NCI-H82 treated with DMSO at 0.1 percent for 48 hours (cell line): ENCODE results near the gene GSAP.
"Not testable (repeated sequence)": the region's sequence is repeated elsewhere in the genome, so short reads cannot be mapped to it uniquely, and the experiment has no call there.

Experiments used
- DNase-seq: peaks from one replicate; lab custom pipeline; 2025; ENCODE audit not compliant: unreplicated experiment; lab: John Stamatoyannopoulos, UW

Gene GSAP

DNA sequence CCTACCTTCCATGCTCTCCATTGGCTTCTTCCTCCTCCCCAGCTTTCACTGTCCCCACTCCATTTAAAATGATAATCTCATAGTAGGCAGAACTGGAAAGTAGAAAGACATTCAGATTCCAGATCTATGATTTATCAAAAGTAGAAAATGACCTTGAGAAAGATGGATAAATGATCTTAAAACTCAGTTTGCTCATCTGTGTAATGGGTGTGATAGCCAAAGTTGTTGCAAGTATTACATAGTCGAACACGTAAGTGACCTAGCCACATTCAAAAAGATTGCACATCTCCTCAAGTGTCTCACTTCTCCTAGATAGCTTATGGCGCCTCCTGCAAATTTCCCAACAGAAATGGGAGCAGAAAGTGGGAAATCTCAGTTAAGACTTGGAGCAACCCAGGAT, 126.8 kb downstream of the GSAP start:
- no peak for DNase-seq

- no peak for DNase-seq
Measured at GRCh38 chr7:77288676-77289320, 127.4 kb downstream of the GSAP start.

DNA sequence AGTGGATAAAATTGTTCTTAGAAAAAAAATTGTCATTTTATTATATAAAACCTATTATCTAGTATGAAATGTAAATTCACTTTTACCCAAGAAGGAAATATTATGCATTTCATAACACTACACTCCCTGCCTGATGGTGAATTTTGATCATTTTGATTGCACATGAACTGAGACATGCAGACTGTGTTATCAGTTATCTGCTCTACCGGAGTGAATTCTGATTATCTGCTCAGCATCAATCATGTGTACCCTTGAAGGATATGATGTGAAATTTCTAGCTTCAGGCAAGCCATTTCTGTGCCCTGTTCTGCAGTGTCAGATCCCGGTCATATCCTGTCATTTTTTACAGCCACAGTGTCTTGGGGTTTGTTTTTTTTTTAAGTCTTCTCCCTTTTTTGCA, 131.5 kb downstream of the GSAP start:
- DNase-seq: no peak

- no peak for DNase-seq
Measured at GRCh38 chr7:77284005-77284404, 132.1 kb downstream of the GSAP start.

- DNase-seq: no peak
Measured at GRCh38 chr7:77282897-77283296, 133.3 kb downstream of the GSAP start.

DNA sequence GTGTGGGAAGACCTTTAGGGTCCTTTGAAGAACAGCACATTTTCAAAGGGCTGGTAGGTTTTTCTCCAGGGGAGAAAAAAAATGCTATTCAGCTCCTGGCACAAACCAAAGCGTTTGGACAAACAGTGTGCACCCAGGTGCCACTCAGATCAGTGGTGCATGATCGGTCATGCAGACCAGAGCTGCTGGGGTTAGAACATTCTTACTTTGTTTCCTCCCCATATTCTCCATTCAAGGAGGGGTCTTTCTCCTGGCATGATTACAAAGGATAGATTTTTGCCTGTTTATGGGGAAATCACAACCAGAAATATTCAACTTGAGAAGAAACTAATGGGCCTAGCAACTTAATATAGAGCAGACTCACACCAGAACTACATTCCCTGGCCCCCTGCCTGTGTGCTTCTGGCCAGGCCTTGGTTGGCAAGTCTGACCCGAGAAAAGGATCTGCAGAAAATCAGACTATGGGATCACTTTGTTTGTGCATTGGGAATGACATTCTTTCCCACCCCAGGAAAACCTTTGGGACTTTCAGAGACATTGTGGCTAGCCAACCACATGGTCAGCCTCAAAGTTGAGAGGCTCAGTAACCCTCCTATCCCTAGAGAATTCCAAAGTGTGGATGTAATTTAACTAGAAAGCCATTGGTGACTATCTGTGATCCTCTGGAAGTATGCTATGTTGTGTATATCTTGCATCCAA, 134.2 kb downstream of the GSAP start:
- DNase-seq: no peak

- no peak for DNase-seq
Measured at GRCh38 chr7:77276120-77276519, 140.0 kb downstream of the GSAP start.

DNA sequence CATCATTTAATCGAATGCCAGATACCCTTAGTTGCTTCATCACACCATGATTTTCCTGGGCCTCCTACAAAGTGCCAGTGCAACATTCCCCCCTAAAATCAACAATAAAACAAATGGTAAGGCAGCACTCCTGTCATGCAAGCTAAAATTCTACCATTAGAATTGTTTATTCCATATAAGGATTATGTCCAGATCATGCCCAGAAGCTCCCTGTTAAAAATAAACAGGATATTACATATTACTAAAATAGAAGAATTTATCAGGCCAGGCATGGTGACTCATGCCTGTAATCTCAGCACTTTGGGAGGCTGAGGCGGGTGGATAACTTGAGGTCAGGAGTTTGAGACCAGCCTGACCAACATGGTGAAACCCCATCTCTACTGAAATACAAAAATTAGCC, 140.5 kb downstream of the GSAP start:
- not testable (repeated sequence) for DNase-seq

DNA sequence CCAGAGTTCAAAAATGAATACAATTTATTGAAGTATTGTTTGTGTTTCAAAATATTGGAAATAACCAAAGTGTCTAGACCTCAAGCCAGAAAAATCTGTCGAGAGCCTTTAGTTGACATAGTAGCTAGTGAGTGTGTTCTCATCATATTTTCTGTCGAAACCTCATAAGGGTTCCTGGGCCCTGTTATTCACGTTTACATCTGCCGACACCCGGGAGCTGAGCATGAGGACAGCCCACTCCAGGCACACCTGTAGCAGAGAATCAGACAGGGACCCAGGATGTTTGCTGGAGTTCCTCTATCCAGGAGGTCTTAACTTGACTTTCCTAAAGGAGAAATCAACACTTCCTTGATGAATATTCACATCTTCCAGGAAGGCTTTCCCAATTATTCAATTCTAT, 144.4 kb downstream of the GSAP start:
- no peak for DNase-seq

DNA sequence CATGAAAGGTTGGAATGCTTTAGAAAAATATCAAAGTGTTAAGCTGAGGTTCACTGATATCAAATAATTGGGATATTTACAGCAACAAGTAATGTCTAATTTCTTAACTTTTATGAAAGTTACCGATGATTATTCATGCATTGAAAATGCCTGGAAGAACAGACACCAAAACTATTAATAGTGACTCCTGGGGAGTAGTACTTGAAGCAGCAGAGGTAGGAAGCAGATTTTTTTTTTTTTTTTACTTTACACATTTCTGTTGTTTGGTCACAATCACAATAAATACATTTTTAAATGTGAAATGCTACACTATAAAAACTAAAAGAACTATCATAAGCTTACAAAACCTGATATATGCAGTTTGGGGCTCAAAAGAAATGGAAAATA, 146.1 kb downstream of the GSAP start:
- no peak for DNase-seq

GRCh38 chr7:77269360-77270093, 146.6 kb downstream of the GSAP start:
- no peak for DNase-seq

DNA sequence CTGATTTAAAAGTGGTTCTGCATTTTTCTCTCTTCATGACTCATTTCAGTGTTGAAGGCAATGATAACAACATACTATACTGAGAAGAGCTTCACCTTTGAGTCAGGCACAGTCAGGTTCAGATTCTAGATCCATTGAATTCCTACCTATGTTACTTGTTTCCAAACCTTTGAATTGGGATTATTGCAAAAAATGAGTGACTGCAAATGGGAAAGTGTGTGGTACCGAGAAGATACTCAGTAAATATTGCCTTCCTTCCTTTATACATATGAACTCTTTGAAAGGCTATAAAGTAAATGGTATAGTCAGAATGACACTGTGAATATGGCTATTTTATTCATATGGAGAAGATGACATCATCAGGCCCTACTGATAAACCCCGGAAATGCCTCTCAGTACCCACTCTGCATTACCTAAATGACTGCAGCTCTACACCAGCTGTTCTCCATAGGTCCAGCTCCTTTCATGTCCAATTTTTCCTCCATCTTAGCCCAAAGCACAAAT, 149.8 kb downstream of the GSAP start:
- DNase-seq: no peak

DNA sequence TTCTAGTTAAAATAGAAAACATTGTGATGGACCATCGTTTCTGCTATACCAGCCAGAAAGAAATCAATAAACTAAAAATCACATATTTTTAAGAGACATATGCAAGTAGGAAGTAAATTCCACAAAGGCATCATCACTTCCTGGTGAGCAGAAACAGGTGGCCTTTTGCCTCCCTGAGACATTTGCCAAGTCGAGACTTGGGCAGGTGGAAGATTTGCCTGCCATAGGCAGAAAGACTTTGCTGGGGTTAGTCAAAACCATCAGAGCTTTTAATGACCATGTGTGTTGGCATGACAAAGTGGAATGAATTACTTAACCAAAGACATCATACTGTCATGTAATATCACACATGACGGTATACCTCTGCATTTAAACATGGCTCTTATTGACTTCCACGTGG, 150.5 kb downstream of the GSAP start:
- no peak for DNase-seq

- DNase-seq: no peak
Measured at GRCh38 chr7:77262316-77262715, 153.8 kb downstream of the GSAP start.
